Kidney capillary endothelial cell (primary cell): Measurements from ENCODE around the gene AGXT.
A peak's percentile ranks its signal among the peaks of the same experiment; 100 is the strongest.
"Not testable (repeated sequence)": the region's sequence is repeated elsewhere in the genome, so short reads cannot be mapped to it uniquely, and the experiment has no call there.

ENCODE experiments used
- DNase-seq: peaks from one replicate; pipeline ENCODE4 v3.0.0-alpha.2; 2018; ENCODE audit warnings: low spot score

Gene AGXT

GRCh38 chr2:240840435-240841060, 28.1 kb upstream of the AGXT start:
- peak; percentile 74 for DNase-seq

GRCh38 chr2:240846309-240846708, 22.3 kb upstream of the AGXT start:
- not testable (repeated sequence) for DNase-seq

GRCh38 chr2:240846873-240847595, 21.6 kb upstream of the AGXT start:
- DNase-seq: no peak

GRCh38 chr2:240847817-240848216, 20.8 kb upstream of the AGXT start:
- no peak for DNase-seq

- DNase-seq: no peak
Measured at GRCh38 chr2:240848900-240849680, 19.5 kb upstream of the AGXT start.

GRCh38 chr2:240850026-240850425, 18.6 kb upstream of the AGXT start:
- DNase-seq: no peak

GRCh38 chr2:240850756-240851077, 17.9 kb upstream of the AGXT start:
- no peak for DNase-seq

GRCh38 chr2:240851078-240851991, 17.3 kb upstream of the AGXT start:
- DNase-seq: peak; percentile 68

- no peak for DNase-seq
Measured at GRCh38 chr2:240852671-240853314, 15.8 kb upstream of the AGXT start.

- DNase-seq: no peak
Measured at GRCh38 chr2:240855670-240856069, 13.0 kb upstream of the AGXT start.

GRCh38 chr2:240856151-240856980, 12.3 kb upstream of the AGXT start:
- no peak for DNase-seq

- DNase-seq: no peak
Measured at GRCh38 chr2:240857039-240858008, 11.3 kb upstream of the AGXT start.

GRCh38 chr2:240858321-240858720, 10.3 kb upstream of the AGXT start:
- DNase-seq: no peak

- DNase-seq: no peak
Measured at GRCh38 chr2:240858871-240859270, 9.8 kb upstream of the AGXT start.

GRCh38 chr2:240861547-240861946, 7.1 kb upstream of the AGXT start:
- no peak for DNase-seq

- no peak for DNase-seq
Measured at GRCh38 chr2:240864475-240864874, 4.1 kb upstream of the AGXT start.

- DNase-seq: no peak
Measured at GRCh38 chr2:240865391-240865790, 3.2 kb upstream of the AGXT start.

GRCh38 chr2:240869109-240869955, 708 bp downstream of the AGXT start:
- no peak for DNase-seq
